GM21529 (cell line): ENCODE measurements around the gene ALG3.

Experiments used
- ATAC-seq: cut with Tn5 transposase; IDR thresholded peaks from one replicate; pipeline ENCODE4 v1.9.1; 2021; ENCODE audit not compliant: unreplicated experiment

ALG3 gene

GRCh38 chr3:184236033-184236410 lies 12.7 kb downstream of the ALG3 start:
- no peak for ATAC-seq

DNA sequence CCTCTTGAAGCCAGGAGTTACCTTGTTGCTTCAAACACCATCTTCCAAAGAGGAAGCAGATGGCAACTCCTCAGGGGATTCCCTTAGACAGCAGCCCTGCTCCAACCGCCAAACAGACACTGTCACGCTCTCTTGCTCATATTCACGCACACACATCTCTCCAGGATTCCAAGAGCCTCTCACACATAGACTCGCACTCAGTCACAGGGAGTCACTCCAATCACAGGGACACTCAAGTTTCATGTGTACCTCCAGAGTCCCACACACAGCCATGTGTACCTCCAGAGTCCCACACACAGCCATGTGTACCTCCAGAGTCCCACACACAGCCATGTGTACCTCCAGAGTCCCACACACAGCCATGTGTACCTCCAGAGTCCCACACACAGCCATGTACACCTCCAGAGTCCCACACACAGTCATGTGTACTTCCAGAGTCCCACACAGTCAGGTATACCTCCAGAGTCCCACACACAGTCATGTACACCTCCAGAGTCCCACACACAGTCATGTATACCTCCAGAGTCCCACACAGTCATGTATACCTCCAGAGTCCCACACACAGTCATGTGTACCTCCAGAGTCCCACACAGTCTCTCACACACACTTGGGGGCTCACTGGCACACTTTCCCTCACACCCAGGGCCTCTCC lies 13.3 kb downstream of the ALG3 start:
- no peak for ATAC-seq

DNA sequence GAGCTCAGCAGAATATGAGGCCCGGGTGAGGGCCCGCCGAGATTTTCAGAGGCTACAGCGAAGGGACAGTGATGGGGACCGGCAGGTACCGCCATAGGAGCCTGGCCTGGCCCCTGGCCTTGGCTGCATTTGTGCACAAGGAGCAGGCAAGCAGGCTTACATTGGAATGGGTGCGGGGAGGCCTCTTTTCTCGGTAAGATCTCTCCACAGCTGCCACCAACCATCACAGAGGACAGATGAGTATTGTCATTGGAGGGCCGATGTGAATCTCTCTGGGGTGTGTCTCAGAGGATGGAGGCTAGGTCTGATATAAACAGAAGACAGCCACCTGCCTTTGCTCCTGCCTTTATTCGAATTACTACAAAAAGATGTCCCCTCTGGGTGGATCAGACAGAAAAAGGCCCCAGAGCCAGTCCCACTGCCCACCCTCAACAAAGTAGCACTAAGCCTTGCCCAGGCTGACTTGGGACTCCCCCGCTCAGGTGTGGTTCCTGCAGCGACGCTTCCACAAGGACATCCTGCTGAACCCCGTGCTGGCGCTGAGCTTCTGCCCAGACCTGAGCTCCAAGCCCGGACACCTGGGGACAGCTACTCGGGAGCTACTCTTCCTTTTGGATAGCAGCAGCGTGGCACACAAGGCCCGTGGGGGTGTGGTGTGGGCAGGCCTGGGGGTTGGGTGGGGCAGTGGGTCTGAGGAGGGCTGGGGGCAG lies 13.9 kb downstream of the ALG3 start:
- ATAC-seq: no peak

DNA sequence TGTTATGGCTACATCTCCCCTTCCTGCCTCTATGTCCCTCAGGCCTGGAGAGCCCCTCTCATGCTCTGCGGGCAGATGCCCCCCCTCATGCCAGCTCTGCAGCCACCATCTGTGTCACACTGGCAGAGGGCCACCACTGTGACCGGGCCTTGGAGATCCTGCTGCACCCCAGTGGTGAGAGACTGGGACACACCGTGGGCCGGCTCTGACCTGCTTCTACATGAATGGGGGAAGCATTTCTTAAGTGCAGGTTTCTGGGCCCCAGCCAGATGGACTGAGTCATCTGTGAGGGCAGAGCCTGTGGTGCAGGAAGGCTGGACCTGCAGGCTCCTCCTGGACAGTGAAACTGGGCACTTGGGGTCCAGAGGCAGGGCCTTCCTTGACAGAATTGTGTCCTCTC lies 14.5 kb downstream of the ALG3 start:
- ATAC-seq: no peak

DNA sequence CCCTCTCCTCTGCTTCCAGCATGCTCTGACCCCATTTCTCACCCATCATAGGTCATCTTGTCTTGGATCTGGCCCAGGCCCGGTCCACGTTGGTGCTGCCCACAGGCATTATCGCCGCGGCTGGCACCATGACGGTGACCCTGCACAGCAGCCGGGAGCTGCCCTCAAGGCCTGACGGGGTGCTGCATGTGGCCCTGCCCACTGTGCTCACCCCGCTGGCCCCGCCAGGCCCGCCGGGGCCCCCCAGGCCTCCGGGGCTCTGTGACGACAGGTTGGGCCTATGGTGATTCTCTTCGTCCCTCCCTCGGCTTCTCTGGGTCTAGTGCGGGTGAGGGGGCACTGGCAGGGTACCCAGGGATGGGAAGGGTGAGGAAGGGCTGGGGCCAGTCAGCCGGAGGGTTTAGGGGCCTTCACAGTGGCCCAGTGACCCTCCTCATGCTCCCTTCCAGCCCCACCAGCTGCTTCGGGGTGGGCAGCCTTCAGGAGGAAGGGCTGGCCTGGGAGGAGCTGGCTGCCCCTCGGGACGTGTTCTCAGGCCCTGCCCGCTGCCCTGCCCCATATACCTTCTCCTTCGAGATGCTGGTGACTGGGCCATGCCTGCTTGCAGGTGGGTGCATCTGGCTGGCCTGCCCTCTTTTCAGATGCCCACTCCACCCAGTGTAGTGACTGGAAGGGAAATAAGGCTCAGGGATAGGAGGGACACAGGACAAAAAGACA lies 15.5 kb downstream of the ALG3 start:
- ATAC-seq: no peak

DNA sequence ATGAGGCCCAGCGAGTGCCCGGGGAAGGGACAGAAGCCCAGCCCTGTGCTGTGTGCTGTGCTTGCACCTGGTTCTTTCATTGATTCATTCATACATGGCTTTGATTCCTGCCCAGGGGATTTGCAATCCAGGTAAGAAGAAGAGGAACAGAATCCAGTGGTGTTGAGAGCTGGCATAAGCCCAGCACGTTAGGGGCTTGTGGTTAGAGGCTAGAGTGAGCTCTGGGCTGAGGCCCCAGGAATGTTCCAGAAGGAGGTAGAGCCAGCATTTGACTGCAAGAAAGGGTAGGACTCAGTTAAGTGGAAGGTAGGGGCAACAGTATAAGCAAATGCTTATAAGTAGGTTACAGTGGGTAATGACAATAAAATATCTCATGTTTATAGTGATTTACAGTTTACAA lies 17.1 kb downstream of the ALG3 start:
- ATAC-seq: no peak

DNA sequence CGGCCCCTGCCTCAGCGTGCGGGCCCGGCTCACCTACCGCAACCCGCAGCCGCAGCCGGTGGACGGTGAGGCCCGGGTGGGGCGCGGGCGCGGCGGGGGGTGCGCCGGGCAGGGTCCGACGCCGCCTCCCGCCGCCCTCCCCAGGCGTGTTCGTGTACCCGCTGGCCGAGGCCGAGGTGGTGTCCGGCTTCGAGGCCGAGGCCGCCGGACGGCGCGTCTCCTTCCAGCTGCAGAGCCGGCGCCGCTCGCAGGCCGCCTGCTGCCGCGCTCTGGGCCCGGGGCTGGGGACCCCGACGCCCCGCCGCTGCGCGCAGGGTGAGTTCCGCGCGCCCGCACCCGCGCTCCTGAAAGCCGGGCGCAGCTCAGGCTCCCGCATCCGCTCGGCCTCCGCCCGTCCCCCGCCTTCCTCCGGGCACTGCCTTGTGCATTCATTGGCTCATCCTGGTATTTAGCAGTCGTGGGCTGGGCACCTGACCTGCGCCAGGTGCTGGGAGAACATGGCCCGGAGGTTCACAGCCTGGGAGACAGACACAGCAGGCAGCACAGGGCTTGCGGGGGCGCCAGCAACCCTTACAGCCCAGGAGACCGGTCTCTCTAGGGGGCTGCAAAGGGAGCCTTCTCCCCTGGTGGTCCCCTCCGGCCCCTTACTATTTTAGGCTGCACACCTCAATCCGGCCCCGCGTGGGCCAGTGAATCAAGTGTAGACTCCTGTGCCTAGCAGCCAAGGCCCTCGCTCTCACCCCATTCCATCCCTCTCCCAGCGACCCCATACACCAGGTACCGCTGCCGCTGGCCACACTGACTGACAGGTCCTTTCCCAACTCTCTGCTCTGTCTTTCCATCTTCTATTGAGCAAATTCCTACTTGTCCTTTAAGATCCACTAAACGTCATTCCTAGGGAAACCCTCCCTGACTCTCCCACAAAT lies 17.9 kb downstream of the ALG3 start:
- ATAC-seq: no peak

GRCh38 chr3:184230081-184230602 lies 18.6 kb downstream of the ALG3 start:
- ATAC-seq: no peak

- peak; percentile 71 for ATAC-seq
These were observed 19.2 kb downstream of the ALG3 start, which contains the start of gene VWA5B2 for GRCh38 chr3:184229394-184230080. VWA5B2 (plus strand) TSS chr3:184229585; CDS start chr3:184230529, 944 bp downstream.

DNA sequence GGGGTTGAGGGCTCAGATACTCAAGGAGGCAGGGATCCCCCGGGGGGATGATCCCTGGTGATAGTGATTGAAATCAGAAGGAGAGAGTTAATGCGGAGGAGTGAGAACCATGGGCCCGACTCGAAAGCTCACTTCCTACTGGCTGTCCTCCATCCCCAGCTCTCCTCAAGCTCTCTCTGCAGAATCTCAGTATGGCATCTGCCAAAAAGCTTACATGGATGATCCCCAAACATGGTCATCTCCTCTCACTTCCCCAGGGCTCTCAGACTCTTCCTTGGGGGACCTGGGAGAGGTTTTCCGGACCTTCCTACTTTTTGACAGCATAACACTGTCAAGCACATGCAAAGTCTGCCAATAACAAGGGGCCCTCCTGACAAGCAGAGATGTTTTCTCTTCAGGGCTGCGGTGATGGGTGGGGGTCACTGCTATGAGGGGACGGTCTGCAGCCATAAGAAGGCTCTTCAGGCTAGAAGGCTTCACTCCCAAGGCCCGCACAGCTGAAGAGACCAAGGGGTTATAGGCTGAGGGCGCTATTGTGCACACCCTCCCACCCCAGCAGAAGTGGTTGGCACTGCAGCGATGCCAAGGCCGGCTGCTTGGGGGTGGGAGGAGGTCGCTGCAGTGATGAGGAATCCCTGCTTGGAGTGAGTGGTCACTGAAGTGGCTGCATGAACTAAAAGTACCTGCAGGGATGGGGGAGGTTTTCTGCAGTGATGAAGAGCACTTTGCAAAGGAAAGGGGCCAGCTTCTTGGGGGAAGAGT lies 20.2 kb downstream of the ALG3 start:
- ATAC-seq: no peak

GRCh38 chr3:184227481-184227935 lies 21.3 kb downstream of the ALG3 start:
- ATAC-seq: peak; percentile 53

GRCh38 chr3:184223946-184224345 lies 24.8 kb downstream of the ALG3 start:
- ATAC-seq: no peak

GRCh38 chr3:184222521-184222920 lies 26.2 kb downstream of the ALG3 start:
- no peak for ATAC-seq

- no peak for ATAC-seq
These were observed 29.9 kb downstream of the ALG3 start for GRCh38 chr3:184218814-184219213.

- no peak for ATAC-seq
These were observed 37.0 kb downstream of the ALG3 start for GRCh38 chr3:184211718-184212117.

GRCh38 chr3:184211297-184211696 lies 37.5 kb downstream of the ALG3 start:
- ATAC-seq: no peak

- no peak for ATAC-seq
These were observed 39.4 kb downstream of the ALG3 start for GRCh38 chr3:184209146-184209923.

- no peak for ATAC-seq
These were observed 45.2 kb downstream of the ALG3 start for GRCh38 chr3:184203526-184203925.

GRCh38 chr3:184200825-184201224 lies 47.9 kb downstream of the ALG3 start:
- ATAC-seq: no peak
